CD4-positive, alpha-beta memory T cell (primary cell): ENCODE data around the gene B4GALNT3. TPM values are rescaled to one million over a fixed set of nuclear protein-coding genes. Genes with fewer than 3 reads are reported as not detected.

Experiments
- CTCF ChIA-PET: fragments of 350-600 bp; sonication (Branson Sonifier 250); formaldehyde crosslinking; loops from one replicate; lab custom pipeline; 2021; ENCODE audit warnings: inconsistent platforms; ENCODE audit not compliant: partially characterized antibody; lab: Charles Lee
- POLR2A ChIA-PET: fragments of 350-600 bp; sonication (Branson Sonifier 250); formaldehyde crosslinking; loops from one replicate; lab custom pipeline; 2021; ENCODE audit not compliant: partially characterized antibody; lab: Charles Lee
- DNase-seq, 5 donors: peaks; one replicate each; pipeline versions ENCODE4 v3.0.0 to v3.0.0-alpha.2; 2020 to 2022; ENCODE audit warnings: mixed read lengths in 1 of 5
- H3K27ac ChIP-seq: one replicate; pipeline ENCODE4 v1.7.0; 2013; ENCODE audit warnings: low read depth, low read length
- H3K27me3 ChIP-seq: 2 replicates; pipeline ENCODE4 v1.7.0; 2013; ENCODE audit warnings: mild to moderate bottlenecking, low read length, moderate library complexity; ENCODE audit not compliant: insufficient read depth
- H3K36me3 ChIP-seq: 2 replicates; pipeline ENCODE4 v1.7.0; 2013; ENCODE audit warnings: mild to moderate bottlenecking, low read length, moderate library complexity; ENCODE audit not compliant: insufficient read depth
- H3K4me1 ChIP-seq: 2 replicates; pipeline ENCODE4 v1.7.0; 2013; ENCODE audit warnings: mild to moderate bottlenecking, low read length, moderate library complexity; ENCODE audit not compliant: insufficient read depth
- H3K4me3 ChIP-seq, 2 donors: one replicate each; pipeline ENCODE4 v1.7.0; 2013; ENCODE audit warnings: low read length in 2 of 2, mild to moderate bottlenecking in 1 of 2
- H3K9me3 ChIP-seq, 2 donors: one replicate each; pipeline ENCODE4 v1.7.0; 2013; ENCODE audit warnings: low read length in 2 of 2, control low read depth in 1 of 2; ENCODE audit not compliant: control insufficient read depth in 1 of 2
- H3K27ac Mint-ChIP-seq, 7 donors: one replicate each; pipeline ENCODE4 v1.8.0; 2020 to 2021; ENCODE audit warnings: mixed read lengths in 7 of 7, mild to moderate bottlenecking in 6 of 7, inconsistent platforms in 3 of 7, moderate library complexity in 3 of 7
- H3K27me3 Mint-ChIP-seq, 2 donors: one replicate each; pipeline ENCODE4 v1.8.0; 2020 to 2021; ENCODE audit warnings: mixed read lengths in 2 of 2
- H3K36me3 Mint-ChIP-seq, 2 donors: one replicate each; pipeline ENCODE4 v1.8.0; 2020 to 2021; ENCODE audit warnings: mixed read lengths in 2 of 2, inconsistent platforms in 1 of 2, mild to moderate bottlenecking in 1 of 2
- H3K4me1 Mint-ChIP-seq, 4 donors: one replicate each; pipeline ENCODE4 v1.8.0; 2020 to 2021; ENCODE audit warnings: mixed read lengths in 4 of 4, mild to moderate bottlenecking in 1 of 4
- H3K4me3 Mint-ChIP-seq, 8 donors: one replicate each; pipeline ENCODE4 v1.8.0; 2020 to 2021; ENCODE audit warnings: mixed read lengths in 8 of 8, mild to moderate bottlenecking in 7 of 8, moderate library complexity in 6 of 8, inconsistent platforms in 3 of 8
- H3K9me3 Mint-ChIP-seq, 8 donors: one replicate each; pipeline ENCODE4 v1.8.0; 2020 to 2021; ENCODE audit warnings: mixed read lengths in 8 of 8, mild to moderate bottlenecking in 5 of 8, inconsistent platforms in 3 of 8, moderate library complexity in 1 of 8
- intact Hi-C: fragments of 100-400 bp; cut with micrococcal nuclease; formaldehyde crosslinking; loops from one replicate; pipeline ENCODE4 v1.15.1; 2023
- polyA plus RNA-seq, 2 donors: library from polyadenylated mRNA; unstranded; fragments of 300-500 nt; fragmentation: Illumina TruSeq; gene quantifications; one replicate each; pipeline ENCODE4 v1.2.3, GENCODE V29; 2021
- total RNA-seq, 2 experiments: library from RNA; stranded (reverse); gene quantifications; one replicate each; pipeline ENCODE4 v1.2.3, GENCODE V29; 2021

The B4GALNT3 gene
- total and polyA plus RNA-seq, 4 experiments from 2014 or later, result 0.18 to 4.8 (median 2.4) TPM

GRCh38 chr12:479161-479560 lies 19.4 kb downstream of the B4GALNT3 start:
- H3K4me3 ChIP-seq, result no peak overlapping the region
- H3K27ac ChIP-seq, result no peak overlapping the region
- Mint-ChIP-seq H3K4me1 (peaks cover 0 to 1% (median under 1%) of the 10 kb centered on the region in 4 donors), H3K27me3 (peaks cover 14 to 18% of the 10 kb centered on the region in 2 donors), H3K27ac (no peak overlapping the region), H3K9me3 (no peaks in the 10 kb centered on the region), H3K4me3 (no peak overlapping the region), H3K36me3 (peaks cover 0 to 14% of the 10 kb centered on the region in 2 donors)
- no peaks in the 10 kb centered on the region for H3K9me3 ChIP-seq
- no peaks in the 10 kb centered on the region for H3K36me3 ChIP-seq
- CTCF ChIA-PET, result interaction anchor here (1.4 kb wide), 1 partner anchor 24 kb away, joined by 5 read pairs; no protein-coding TSS in a partner anchor
- H3K4me1 ChIP-seq, result no peaks in the 10 kb centered on the region
- intact Hi-C loops, result no loop called here
- H3K27me3 ChIP-seq, result no peaks in the 10 kb centered on the region
- POLR2A ChIA-PET, result no interaction called here
- no peak for DNase-seq

GRCh38 chr12:480831-481816 lies 21.4 kb downstream of the B4GALNT3 start:
- Histone ChIP-seq H3K36me3 (no peaks in the 10 kb centered on the region), H3K9me3 (no peaks in the 10 kb centered on the region), H3K4me1 (no peaks in the 10 kb centered on the region), H3K4me3 (no peak overlapping the region), H3K27ac (no peak overlapping the region), H3K27me3 (no peaks in the 10 kb centered on the region)
- peaks cover 2 to 6% of the 10 kb centered on the region in 2 donors for H3K36me3 Mint-ChIP-seq
- no peaks in the 10 kb centered on the region for H3K4me1 Mint-ChIP-seq
- CTCF ChIA-PET, result interaction anchor here (1.0 to 1.4 kb wide), 2 partner anchors 39 to 66 kb away, joined by 3 to 5 read pairs; no protein-coding TSS in a partner anchor
- no peak for DNase-seq
- intact Hi-C loops, result no loop called here
- POLR2A ChIA-PET, result no interaction called here
- no peak overlapping the region for H3K27ac Mint-ChIP-seq
- H3K9me3 Mint-ChIP-seq, result peaks cover 0 to 2% (median 0%) of the 10 kb centered on the region in 8 donors
- H3K27me3 Mint-ChIP-seq, result peaks cover 10 to 23% of the 10 kb centered on the region in 2 donors
- no peak overlapping the region for H3K4me3 Mint-ChIP-seq

GRCh38 chr12:482061-482460 lies 22.3 kb downstream of the B4GALNT3 start:
- Mint-ChIP-seq H3K36me3 (peaks cover 2 to 12% of the 10 kb centered on the region in 2 donors), H3K9me3 (peaks cover 0 to 8% (median 5%) of the 10 kb centered on the region in 8 donors), H3K4me1 (no peaks in the 10 kb centered on the region), H3K27me3 (peaks cover 9 to 28% of the 10 kb centered on the region in 2 donors), H3K27ac (no peak overlapping the region), H3K4me3 (no peak overlapping the region)
- H3K4me3 ChIP-seq, result no peak overlapping the region
- H3K27me3 ChIP-seq, result no peaks in the 10 kb centered on the region
- no peaks in the 10 kb centered on the region for H3K4me1 ChIP-seq
- ChIA-PET POLR2A (no interaction called here), CTCF (interaction anchor here (1.0 to 1.4 kb wide), 2 partner anchors 40 to 65 kb away, joined by 3 to 5 read pairs; no protein-coding TSS in a partner anchor)
- no peak for DNase-seq
- intact Hi-C loops, result no loop called here
- no peaks in the 10 kb centered on the region for H3K36me3 ChIP-seq
- H3K27ac ChIP-seq, result no peak overlapping the region
- no peaks in the 10 kb centered on the region for H3K9me3 ChIP-seq

- Histone ChIP-seq H3K36me3 (no peaks in the 10 kb centered on the region), H3K9me3 (no peaks in the 10 kb centered on the region), H3K4me1 (no peaks in the 10 kb centered on the region), H3K27me3 (no peaks in the 10 kb centered on the region), H3K27ac (no peak overlapping the region), H3K4me3 (no peak overlapping the region)
- ChIA-PET POLR2A (no interaction called here), CTCF (no interaction called here)
- H3K4me3 Mint-ChIP-seq, result no peak overlapping the region
- intact Hi-C loops, result no loop called here
- peaks cover 2 to 17% of the 10 kb centered on the region in 2 donors for H3K36me3 Mint-ChIP-seq
- peaks cover 0 to 28% (median 22%) of the 10 kb centered on the region in 8 donors for H3K9me3 Mint-ChIP-seq
- no peak for DNase-seq
- H3K27me3 Mint-ChIP-seq, result peaks cover 7 to 27% of the 10 kb centered on the region in 2 donors
- no peak overlapping the region for H3K27ac Mint-ChIP-seq
- H3K4me1 Mint-ChIP-seq, result no peaks in the 10 kb centered on the region
Observed at GRCh38 chr12:484096-484495, 24.4 kb downstream of the B4GALNT3 start.

GRCh38 chr12:490260-490659 lies 30.5 kb downstream of the B4GALNT3 start:
- DNase-seq, result no peak
- peaks cover 4 to 59% (median 46%) of the 10 kb centered on the region in 8 donors for H3K9me3 Mint-ChIP-seq
- H3K27ac Mint-ChIP-seq, result no peak overlapping the region
- intact Hi-C loops, result no loop called here
- H3K9me3 ChIP-seq, result no peaks in the 10 kb centered on the region
- H3K36me3 Mint-ChIP-seq, result peaks cover 0 to 27% of the 10 kb centered on the region in 2 donors
- no peak overlapping the region for H3K4me3 Mint-ChIP-seq
- H3K4me3 ChIP-seq, result no peak overlapping the region
- POLR2A ChIA-PET, result no interaction called here
- H3K27me3 Mint-ChIP-seq, result peaks cover 0 to 8% of the 10 kb centered on the region in 2 donors
- H3K4me1 Mint-ChIP-seq, result no peaks in the 10 kb centered on the region
- H3K36me3 ChIP-seq, result no peaks in the 10 kb centered on the region
- CTCF ChIA-PET, result interaction anchor here (0.6 kb wide), 1 partner anchor 14 kb away, joined by 4 read pairs; no protein-coding TSS in a partner anchor
- no peak overlapping the region for H3K27ac ChIP-seq
- no peaks in the 10 kb centered on the region for H3K27me3 ChIP-seq
- no peaks in the 10 kb centered on the region for H3K4me1 ChIP-seq

GRCh38 chr12:495466-495865 lies 35.7 kb downstream of the B4GALNT3 start:
- Mint-ChIP-seq H3K27ac (no peak overlapping the region), H3K4me1 (peaks cover 7 to 10% (median 8%) of the 10 kb centered on the region in 4 donors), H3K4me3 (no peak overlapping the region), H3K36me3 (peaks cover 0 to 11% of the 10 kb centered on the region in 2 donors), H3K9me3 (peaks cover 4 to 22% (median 14%) of the 10 kb centered on the region in 8 donors), H3K27me3 (peaks cover 0 to 3% of the 10 kb centered on the region in 2 donors)
- Histone ChIP-seq H3K27me3 (no peaks in the 10 kb centered on the region), H3K4me3 (no peak overlapping the region), H3K36me3 (no peaks in the 10 kb centered on the region), H3K27ac (no peak overlapping the region), H3K4me1 (no peaks in the 10 kb centered on the region), H3K9me3 (no peaks in the 10 kb centered on the region)
- intact Hi-C loops, result no loop called here
- no peak for DNase-seq
- CTCF ChIA-PET, result interaction anchor here (1.7 to 2.0 kb wide), 2 partner anchors 46 to 51 kb away, joined by 3 to 6 read pairs; no protein-coding TSS in a partner anchor
- POLR2A ChIA-PET, result no interaction called here

- Mint-ChIP-seq H3K9me3 (peaks cover 4 to 10% (median 6%) of the 10 kb centered on the region in 8 donors), H3K36me3 (peaks cover 0 to 8% of the 10 kb centered on the region in 2 donors), H3K27me3 (peaks cover 0 to 3% of the 10 kb centered on the region in 2 donors), H3K27ac (peak overlapping the region in 1 of 7 donors; percentile 29), H3K4me3 (no peak overlapping the region), H3K4me1 (peaks cover 7 to 10% (median 8%) of the 10 kb centered on the region in 4 donors)
- intact Hi-C loops, result no loop called here
- POLR2A ChIA-PET, result no interaction called here
- Histone ChIP-seq H3K9me3 (no peaks in the 10 kb centered on the region), H3K4me1 (no peaks in the 10 kb centered on the region), H3K27me3 (no peaks in the 10 kb centered on the region), H3K27ac (no peak overlapping the region), H3K4me3 (no peak overlapping the region), H3K36me3 (no peaks in the 10 kb centered on the region)
- CTCF ChIA-PET, result interaction anchor here (1.7 kb wide), 1 partner anchor 48 kb away, joined by 3 read pairs; no protein-coding TSS in a partner anchor
- no peak for DNase-seq
Observed at GRCh38 chr12:496736-497135, 37.0 kb downstream of the B4GALNT3 start.
